HG03354 (cell line): ENCODE results near the gene SHISA7.
"Not testable (repeated sequence)": the region's sequence is repeated elsewhere in the genome, so short reads cannot be mapped to it uniquely, and the experiment has no call there.

ENCODE experiments used
- ATAC-seq: cut with Tn5 transposase; IDR thresholded peaks from one replicate; pipeline ENCODE4 v1.9.1; 2021; ENCODE audit warnings: mild to moderate bottlenecking; ENCODE audit not compliant: unreplicated experiment, poor library complexity, severe bottlenecking

The SHISA7 gene

GRCh38 chr19:55451965-55452748 is 9.1 kb upstream of the SHISA7 start:
- ATAC-seq = no peak

GRCh38 chr19:55451163-55451964 is 8.3 kb upstream of the SHISA7 start:
- no peak for ATAC-seq

GRCh38 chr19:55449469-55449868 is 6.4 kb upstream of the SHISA7 start:
- ATAC-seq = no peak

- not testable (repeated sequence) for ATAC-seq
These were observed 5.0 kb upstream of the SHISA7 start for GRCh38 chr19:55448175-55448490.

- ATAC-seq = no peak
These were observed 4.5 kb upstream of the SHISA7 start for GRCh38 chr19:55447421-55448174.

- no peak for ATAC-seq
These were observed 3.0 kb upstream of the SHISA7 start for GRCh38 chr19:55446060-55446459.

GRCh38 chr19:55444646-55445045 is 1.5 kb upstream of the SHISA7 start:
- no peak for ATAC-seq

GRCh38 chr19:55443824-55444480 is 852 bp upstream of the SHISA7 start:
- no peak for ATAC-seq

- ATAC-seq = no peak
These were observed 633 bp downstream of the SHISA7 start for GRCh38 chr19:55442372-55442961.

GRCh38 chr19:55441692-55442321 is 1.3 kb downstream of the SHISA7 start:
- no peak for ATAC-seq

- ATAC-seq = no peak
These were observed 1.8 kb downstream of the SHISA7 start for GRCh38 chr19:55441319-55441691.

GRCh38 chr19:55440411-55441105 is 2.5 kb downstream of the SHISA7 start:
- no peak for ATAC-seq

- ATAC-seq = no peak
These were observed 4.0 kb downstream of the SHISA7 start for GRCh38 chr19:55439052-55439451.

GRCh38 chr19:55437410-55437809 is 5.7 kb downstream of the SHISA7 start:
- no peak for ATAC-seq

GRCh38 chr19:55436847-55437246 is 6.3 kb downstream of the SHISA7 start:
- ATAC-seq = no peak

GRCh38 chr19:55435020-55435419 is 8.1 kb downstream of the SHISA7 start:
- ATAC-seq = no peak

GRCh38 chr19:55434356-55434919 is 8.7 kb downstream of the SHISA7 start:
- no peak for ATAC-seq

GRCh38 chr19:55433292-55433691 is 9.8 kb downstream of the SHISA7 start:
- no peak for ATAC-seq
